Right atrium auricular region (tissue), 2 donors: Measurements from ENCODE around the gene NKAIN4. TPM values are rescaled to one million over a fixed set of nuclear protein-coding genes. Genes with fewer than 3 reads are reported as not detected.

Source experiments
- DNase-seq: peaks from one replicate; pipeline ENCODE4 v3.0.0-alpha.2; 2019; ENCODE audit warnings: low spot score
- H3K27ac ChIP-seq, 2 donors: fragments of 200-600 bp; sonication (generic); 1 replicate in 1 of 2; 2 replicates in 1 of 2; pipeline ENCODE4 v1.5.1; 2016 to 2019
- H3K27me3 ChIP-seq, 2 donors: fragments of 200-600 bp; sonication (generic); one replicate each; pipeline versions ENCODE4 v1.5.1 to v1.6.0; 2017 to 2019
- H3K36me3 ChIP-seq: fragments of 200-600 bp; sonication (generic); one replicate; pipeline ENCODE4 v1.5.1; 2016
- H3K4me1 ChIP-seq, 2 donors: fragments of 200-600 bp; sonication (generic); one replicate each; pipeline versions ENCODE4 v1.5.1 to v1.6.0; 2017 to 2019
- H3K4me3 ChIP-seq, 2 donors: fragments of 200-600 bp; sonication (generic); 1 replicate in 1 of 2; 2 replicates in 1 of 2; pipeline ENCODE4 v1.5.1; 2017 to 2019; ENCODE audit warnings: mild to moderate bottlenecking in 1 of 2, moderate library complexity in 1 of 2
- H3K9me3 ChIP-seq, 2 donors: fragments of 200-600 bp; sonication (generic); one replicate each; pipeline ENCODE4 v1.5.1; 2019
- total RNA-seq, 2 donors: library from RNA; depleted of rRNA; stranded (reverse); fragments of >200 nt; gene quantifications; one replicate each; pipeline ENCODE4 v1.1.0, GENCODE V29; 2016
- TF ChIP-seq, protein P1 (sequence below), 2 donors: fragments of 200-600 bp; sonication (generic); IDR thresholded peaks; one replicate each; pipeline ENCODE4 v1.5.1; 2019; ENCODE audit warnings: antibody characterized with exemption in 2 of 2

NKAIN4 gene
- total RNA-seq, 2 donors from 2014 or later, result not detected

DNA sequence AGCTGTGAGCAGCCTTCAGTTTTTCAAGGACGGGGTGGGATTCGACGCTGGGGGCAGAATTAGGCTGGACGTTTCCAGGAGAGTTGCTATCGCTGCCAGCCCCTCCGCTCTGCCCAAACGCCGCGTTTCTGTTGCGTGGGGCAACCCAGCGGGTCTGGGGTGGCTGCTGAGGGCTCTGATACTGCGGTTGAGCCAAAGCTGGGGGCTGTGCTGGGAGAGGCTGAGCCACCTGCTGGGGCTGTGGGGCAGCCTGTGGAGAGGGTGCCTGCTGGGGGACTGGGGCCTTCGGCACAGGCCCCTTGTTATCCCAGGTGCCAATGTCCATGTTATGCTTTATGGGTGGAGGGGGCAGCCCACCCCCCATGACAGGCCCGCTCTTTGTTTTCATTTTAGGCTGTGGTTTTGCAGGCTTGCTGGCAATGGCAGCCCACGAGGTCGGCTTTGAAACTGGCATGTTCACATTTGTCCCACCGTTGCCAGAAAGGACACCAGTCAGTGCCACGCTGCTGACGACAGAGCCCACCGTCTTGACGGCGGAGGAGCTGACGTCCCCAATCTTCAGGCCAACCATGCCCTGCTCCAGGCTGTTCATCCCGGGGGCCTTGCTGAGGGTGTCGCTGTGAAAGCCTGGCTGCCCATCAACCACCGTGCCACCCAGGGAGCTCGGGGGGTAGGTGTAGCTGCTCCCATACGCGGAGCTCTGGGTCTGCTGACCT is 51.3 kb downstream of the NKAIN4 start:
- Histone ChIP-seq H3K4me3 (no peak overlapping the region), H3K4me1 (peaks cover 0 to 13% of the 10 kb centered on the region in 2 donors), H3K27ac (no peak overlapping the region), H3K36me3 (peaks cover 75% of the 10 kb centered on the region), H3K9me3 (no peaks in the 10 kb centered on the region), H3K27me3 (no peaks in the 10 kb centered on the region)
- DNase-seq, result no peak
- TF ChIP-seq, protein P1, sequence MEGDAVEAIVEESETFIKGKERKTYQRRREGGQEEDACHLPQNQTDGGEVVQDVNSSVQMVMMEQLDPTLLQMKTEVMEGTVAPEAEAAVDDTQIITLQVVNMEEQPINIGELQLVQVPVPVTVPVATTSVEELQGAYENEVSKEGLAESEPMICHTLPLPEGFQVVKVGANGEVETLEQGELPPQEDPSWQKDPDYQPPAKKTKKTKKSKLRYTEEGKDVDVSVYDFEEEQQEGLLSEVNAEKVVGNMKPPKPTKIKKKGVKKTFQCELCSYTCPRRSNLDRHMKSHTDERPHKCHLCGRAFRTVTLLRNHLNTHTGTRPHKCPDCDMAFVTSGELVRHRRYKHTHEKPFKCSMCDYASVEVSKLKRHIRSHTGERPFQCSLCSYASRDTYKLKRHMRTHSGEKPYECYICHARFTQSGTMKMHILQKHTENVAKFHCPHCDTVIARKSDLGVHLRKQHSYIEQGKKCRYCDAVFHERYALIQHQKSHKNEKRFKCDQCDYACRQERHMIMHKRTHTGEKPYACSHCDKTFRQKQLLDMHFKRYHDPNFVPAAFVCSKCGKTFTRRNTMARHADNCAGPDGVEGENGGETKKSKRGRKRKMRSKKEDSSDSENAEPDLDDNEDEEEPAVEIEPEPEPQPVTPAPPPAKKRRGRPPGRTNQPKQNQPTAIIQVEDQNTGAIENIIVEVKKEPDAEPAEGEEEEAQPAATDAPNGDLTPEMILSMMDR (IDR thresholded peaks at IDR 0.05), result no peak

DNA sequence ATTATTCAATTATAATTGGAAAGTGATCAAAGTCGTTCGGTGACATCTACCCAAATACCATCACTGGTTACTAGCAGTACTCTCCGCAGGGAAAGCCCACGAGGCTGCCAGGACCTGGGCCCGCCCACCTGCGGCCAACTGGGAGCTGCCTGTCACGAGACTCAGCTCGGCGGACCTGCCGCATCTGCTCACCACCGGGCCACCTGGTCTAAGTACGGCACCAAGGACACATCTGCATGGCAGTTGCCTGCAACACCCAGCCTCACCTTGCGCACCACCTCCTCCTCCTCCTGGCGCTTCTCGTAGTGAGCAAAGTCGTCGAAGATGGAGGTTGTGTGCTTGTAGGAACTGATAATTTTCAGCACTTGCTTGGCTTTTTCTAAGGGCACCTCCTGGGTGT is 52.2 kb downstream of the NKAIN4 start:
- Histone ChIP-seq H3K36me3 (peaks cover 68% of the 10 kb centered on the region), H3K27me3 (no peaks in the 10 kb centered on the region)
- no peak for DNase-seq

DNA sequence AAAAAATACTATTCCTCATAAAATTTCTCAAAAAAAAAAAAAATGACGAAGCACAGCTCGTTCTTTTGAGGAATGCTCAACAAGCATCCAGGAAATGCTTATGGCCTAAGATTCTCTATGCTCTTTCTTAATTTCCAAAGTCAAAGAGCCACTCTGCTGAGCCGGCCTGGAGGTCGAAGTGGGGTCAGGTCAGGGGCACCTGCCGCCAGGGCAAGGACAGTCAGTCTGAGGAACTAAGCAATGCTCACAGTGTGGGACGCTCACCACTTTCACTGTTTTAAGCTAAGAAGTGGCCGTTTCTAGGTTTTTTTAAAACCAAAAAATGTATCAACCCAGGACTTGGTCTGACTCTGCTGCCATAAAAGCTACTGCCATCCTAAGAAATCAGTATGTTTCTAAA is 55.7 kb downstream of the NKAIN4 start:
- Histone ChIP-seq H3K27ac (no peak overlapping the region), H3K36me3 (peaks cover 40% of the 10 kb centered on the region), H3K4me1 (peaks cover 0 to 16% of the 10 kb centered on the region in 2 donors), H3K27me3 (no peaks in the 10 kb centered on the region), H3K4me3 (no peak overlapping the region), H3K9me3 (no peaks in the 10 kb centered on the region)
- no peak for DNase-seq
- TF ChIP-seq, protein P1 (IDR thresholded peaks at IDR 0.05), result no peak

More for the DNA sequence above, 52.2 kb downstream of the NKAIN4 start:
- Histone ChIP-seq H3K4me3 (no peak overlapping the region), H3K27ac (no peak overlapping the region), H3K4me1 (peaks cover 0 to 19% of the 10 kb centered on the region in 2 donors), H3K9me3 (no peaks in the 10 kb centered on the region)
- TF ChIP-seq, protein P1 (IDR thresholded peaks at IDR 0.05), result no peak

DNA sequence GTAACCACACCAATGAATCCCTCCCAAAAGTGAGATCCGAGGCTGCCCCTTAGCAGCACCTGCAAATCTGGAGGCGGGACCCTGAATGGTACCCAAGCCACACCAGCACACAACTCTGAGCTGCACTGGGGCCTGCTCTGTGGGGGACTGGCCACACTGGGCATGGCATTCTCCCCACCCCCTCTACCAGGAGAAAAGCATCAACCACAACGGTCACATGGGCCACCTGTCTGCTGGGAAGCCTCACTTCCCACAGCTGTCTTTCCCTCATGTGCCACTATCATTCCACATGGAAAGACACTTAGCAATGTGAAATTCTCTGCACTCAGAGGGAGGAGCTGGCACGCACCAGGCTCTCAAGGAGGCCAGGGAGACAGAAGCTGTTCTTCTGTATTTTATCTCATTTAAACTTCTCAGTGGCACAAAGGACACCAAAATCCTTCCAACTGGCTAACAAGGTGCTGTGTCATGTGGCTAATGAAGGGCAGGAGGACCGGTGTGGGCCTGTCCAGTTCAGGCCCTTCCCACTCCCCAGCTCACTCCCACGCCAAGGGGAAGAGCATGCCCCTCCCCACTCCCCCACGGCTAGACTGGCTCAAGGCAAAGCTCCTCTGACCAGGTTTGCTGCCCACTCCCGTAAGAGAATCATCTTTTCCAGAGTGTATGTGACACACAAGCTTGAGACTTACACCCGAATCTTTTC is 57.3 kb downstream of the NKAIN4 start:
- H3K4me1 ChIP-seq, result peaks cover 0 to 16% of the 10 kb centered on the region in 2 donors
- H3K27ac ChIP-seq, result no peak overlapping the region
- TF ChIP-seq, protein P1 (IDR thresholded peaks at IDR 0.05), result no peak
- DNase-seq, result no peak
- H3K36me3 ChIP-seq, result peaks cover 23% of the 10 kb centered on the region
- H3K9me3 ChIP-seq, result no peaks in the 10 kb centered on the region
- H3K27me3 ChIP-seq, result no peaks in the 10 kb centered on the region
- H3K4me3 ChIP-seq, result no peak overlapping the region

DNA sequence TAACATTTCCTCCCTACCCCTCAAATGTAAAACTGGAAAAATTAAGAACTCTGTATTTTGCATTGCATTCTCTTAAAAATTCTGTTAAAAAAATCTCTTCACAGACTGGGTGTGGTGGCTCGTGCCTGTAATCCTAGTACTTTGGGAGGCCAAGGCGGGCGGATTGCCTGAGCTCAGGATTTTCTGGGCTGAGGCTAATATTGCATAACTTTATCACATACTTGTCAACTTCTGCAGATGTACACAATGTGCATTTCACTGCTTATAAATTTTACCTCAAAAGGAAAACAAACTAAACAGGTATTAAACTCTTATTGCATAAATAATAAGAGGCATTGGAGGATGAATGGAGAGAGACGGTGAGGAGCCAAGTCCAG is 59.5 kb downstream of the NKAIN4 start:
- no peaks in the 10 kb centered on the region for H3K9me3 ChIP-seq
- H3K27me3 ChIP-seq, result no peaks in the 10 kb centered on the region
- DNase-seq, result no peak
- peaks cover 3% of the 10 kb centered on the region for H3K36me3 ChIP-seq
- TF ChIP-seq, protein P1 (IDR thresholded peaks at IDR 0.05), result no peak
- peaks cover 0 to 16% of the 10 kb centered on the region in 2 donors for H3K4me1 ChIP-seq
- no peak overlapping the region for H3K4me3 ChIP-seq
- no peak overlapping the region for H3K27ac ChIP-seq
